OCI-LY1 (cell line): Measurements from ENCODE around the gene VSIG10.

ENCODE experiments used
- CTCF ChIP-seq: fragments of 200-600 bp; sonication (generic), shearing (Covaris generic); IDR thresholded peaks from 2 replicates; pipeline ENCODE4 v1.5.1; 2017; ENCODE audit warnings: mild to moderate bottlenecking, antibody characterized with exemption, low read length, moderate library complexity, mixed read lengths
- EZH2 ChIP-seq: fragments of 200-600 bp; sonication (generic), shearing (Covaris generic); IDR thresholded peaks from 2 replicates; pipeline ENCODE4 v1.8.0; 2017; ENCODE audit warnings: borderline replicate concordance, mixed run types, mild to moderate bottlenecking, antibody characterized with exemption, low read length, moderate library complexity, mixed read lengths

GRCh38 chr12:118145113-118145797 is 41.4 kb upstream of the VSIG10 start:
- TF ChIP-seq CTCF (no peak), EZH2 (no peak)
